CD4-positive, alpha-beta T cell (primary cell): ENCODE results near the gene EPHB4. TPM values are rescaled to one million over a fixed set of nuclear protein-coding genes. Genes with fewer than 3 reads are reported as not detected.

Experiments used
- ATAC-seq: fragments of 200-7000 bp; cut with Tn5 transposase; one replicate; pipeline ENCODE4 v1.10.0; 2022; ENCODE audit warnings: mild to moderate bottlenecking; ENCODE audit not compliant: poor library complexity
- CTCF ChIA-PET: fragments of 350-600 bp; sonication (Branson Sonifier 250); formaldehyde crosslinking; loops from one replicate; lab custom pipeline; 2021; ENCODE audit warnings: antibody characterized with exemption, inconsistent platforms; lab: Charles Lee
- POLR2A ChIA-PET: fragments of 350-600 bp; sonication (Branson Sonifier 250); formaldehyde crosslinking; loops from one replicate; lab custom pipeline; 2021; ENCODE audit warnings: antibody characterized with exemption, inconsistent platforms; lab: Charles Lee
- DNase-seq, 14 experiments: peaks; one replicate each; pipeline ENCODE4 v3.0.0-alpha.2; 2013 to 2020; ENCODE audit warnings: mixed read lengths in 2 of 14
- H3K27ac ChIP-seq, 2 donors: one replicate each; pipeline versions ENCODE4 v1.5.1 to v1.7.0; 2013; ENCODE audit warnings: low read length in 2 of 2, low read depth in 1 of 2, mild to moderate bottlenecking in 1 of 2
- H3K27me3 ChIP-seq, 2 experiments: 1 replicate in 1 of 2; 2 replicates in 1 of 2; pipeline versions ENCODE4 v1.6.1 to v1.7.0; 2013; ENCODE audit warnings: low read length in 2 of 2, control low read depth in 1 of 2, mild to moderate bottlenecking in 1 of 2, moderate library complexity in 1 of 2; ENCODE audit not compliant: insufficient read depth in 2 of 2, control insufficient read depth in 1 of 2
- H3K36me3 ChIP-seq: one replicate; pipeline ENCODE4 v1.6.1; 2013; ENCODE audit warnings: low read length, control low read depth; ENCODE audit not compliant: insufficient read depth
- H3K4me1 ChIP-seq: one replicate; pipeline ENCODE4 v1.6.1; 2013; ENCODE audit warnings: low read length, control low read depth; ENCODE audit not compliant: insufficient read depth
- H3K4me3 ChIP-seq: one replicate; pipeline ENCODE4 v1.5.1; 2013; ENCODE audit warnings: mild to moderate bottlenecking, low read length, moderate library complexity
- H3K9me3 ChIP-seq, 2 experiments: 1 replicate in 1 of 2; 2 replicates in 1 of 2; pipeline versions ENCODE4 v1.6.1 to v1.7.0; 2013; ENCODE audit warnings: low read length in 2 of 2, mild to moderate bottlenecking in 2 of 2, control low read depth in 1 of 2, moderate library complexity in 1 of 2; ENCODE audit not compliant: control insufficient read depth in 1 of 2, insufficient read depth in 1 of 2
- H3K27ac Mint-ChIP-seq: one replicate; pipeline ENCODE4 v1.8.0; 2020; ENCODE audit warnings: mixed read lengths
- H3K27me3 Mint-ChIP-seq: one replicate; pipeline ENCODE4 v1.8.0; 2021; ENCODE audit warnings: mixed read lengths
- H3K36me3 Mint-ChIP-seq: one replicate; pipeline ENCODE4 v1.8.0; 2021; ENCODE audit warnings: low read depth, mixed read lengths
- H3K4me1 Mint-ChIP-seq: one replicate; pipeline ENCODE4 v1.8.0; 2021; ENCODE audit warnings: low read depth, mixed read lengths
- H3K4me3 Mint-ChIP-seq: one replicate; pipeline ENCODE4 v1.8.0; 2020; ENCODE audit warnings: mild to moderate bottlenecking, mixed read lengths
- H3K9me3 Mint-ChIP-seq: one replicate; pipeline ENCODE4 v1.8.0; 2020; ENCODE audit warnings: mixed read lengths
- CTCF ChIP-seq: fragments of 200-600 bp; IDR thresholded peaks from one replicate; pipeline ENCODE4 v1.8.0; 2022; ENCODE audit warnings: antibody characterized with exemption, mild to moderate bottlenecking
- intact Hi-C, 2 experiments: fragments of 100-400 bp; cut with DNase I in 1 of 2; cut with micrococcal nuclease in 1 of 2; formaldehyde crosslinking; loops; one replicate each; pipeline versions ENCODE4 v1.15.1 to v1.9.0; 2023 to 2025; cut with DNase I, micrococcal nuclease
- microRNA-seq: library from miRNA; unstranded; fragments of <30 nt; microRNA quantifications from one replicate; pipeline ENCODE4 v1.2.0, GENCODE V29; 2021; ENCODE audit warnings: borderline microRNAs expressed, borderline replicate concordance
- total RNA-seq, 174 experiments: library from RNA in 2 of 174; stranded (reverse) in 2 of 174; gene quantifications; one replicate each; pipeline ENCODE4 v1.2.3 and lab custom pipeline; 2021 to 2026

Gene EPHB4
- total RNA-seq, 2 experiments from 2014 or later, result 8.4 to 8.9 TPM

DNA sequence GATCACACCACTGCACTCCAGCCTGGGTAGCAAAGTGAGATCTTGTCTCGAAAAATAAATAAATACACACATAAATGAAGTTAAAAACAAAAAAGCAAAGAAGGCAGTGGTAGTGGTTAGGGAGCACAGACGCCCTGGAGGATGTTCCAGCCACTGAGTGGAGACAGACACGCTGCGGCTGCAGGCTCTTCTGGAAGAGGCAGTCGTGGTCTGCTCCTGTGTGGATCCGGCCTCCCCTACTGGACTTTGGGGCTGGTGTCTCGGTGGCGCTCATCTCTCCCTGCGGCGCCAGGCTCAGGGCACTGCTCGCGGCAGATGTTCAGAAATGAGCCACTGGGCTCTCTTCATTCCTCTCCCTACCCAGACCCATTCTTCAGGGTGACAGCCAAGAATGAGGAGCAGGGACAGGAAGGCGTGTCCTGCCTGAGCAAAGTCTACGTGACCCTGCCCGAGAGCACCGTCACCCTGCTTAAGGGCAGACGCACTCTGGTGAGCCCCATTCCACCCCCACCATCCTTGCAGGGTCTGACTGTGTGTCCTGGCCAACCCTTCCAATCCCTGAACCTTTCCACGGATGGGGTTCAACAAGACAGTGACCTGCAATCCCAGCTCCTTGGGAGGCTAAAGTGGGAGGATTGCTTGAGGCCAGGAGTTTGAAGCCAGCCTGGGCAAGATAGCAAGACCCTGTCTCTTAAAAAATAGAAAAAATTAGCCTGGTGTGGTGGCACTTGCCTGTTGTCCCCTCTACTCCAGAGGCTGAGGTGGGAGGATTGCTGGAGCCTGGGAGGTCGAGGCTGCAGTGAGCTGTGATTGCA is 67.8 kb downstream of the EPHB4 start:
- ATAC-seq, result no peak
- H3K27ac ChIP-seq, result no peak overlapping the region
- Mint-ChIP-seq H3K4me1 (no peaks in the 10 kb centered on the region), H3K9me3 (no peaks in the 10 kb centered on the region), H3K36me3 (no peaks in the 10 kb centered on the region), H3K27ac (no peak overlapping the region), H3K27me3 (no peaks in the 10 kb centered on the region), H3K4me3 (no peak overlapping the region)
- intact Hi-C loops, result no loop called here
- CTCF ChIA-PET, result no interaction called here
- DNase-seq, result no peak
- H3K36me3 ChIP-seq, result no peaks in the 10 kb centered on the region
- no peaks in the 10 kb centered on the region for H3K4me1 ChIP-seq
- POLR2A ChIA-PET, result no interaction called here
- H3K4me3 ChIP-seq, result no peak overlapping the region
- no peaks in the 10 kb centered on the region for H3K9me3 ChIP-seq
- no peak for TF ChIP-seq CTCF
- H3K27me3 ChIP-seq, result peaks cover 0 to 2% of the 10 kb centered on the region in 2 experiments

DNA sequence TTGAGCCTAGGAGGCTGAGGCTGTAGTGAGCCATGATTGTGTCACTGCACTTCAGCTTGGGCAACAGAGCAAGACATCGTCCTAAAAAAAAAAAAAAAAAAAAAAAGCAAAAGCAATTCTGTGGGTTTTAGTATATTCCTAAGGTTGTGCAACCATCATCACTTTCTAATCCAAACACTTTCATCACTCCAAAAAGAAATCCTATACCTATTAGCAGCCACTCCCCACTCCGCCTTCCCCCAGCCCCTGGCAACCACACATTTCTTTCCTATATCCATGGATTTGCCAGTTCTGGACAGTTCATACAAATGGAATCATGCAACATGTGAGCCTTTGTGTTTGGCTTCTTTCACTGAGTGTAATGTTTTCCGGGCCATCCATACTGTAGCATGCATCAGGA is 73.6 kb downstream of the EPHB4 start:
- H3K27ac Mint-ChIP-seq, result no peak overlapping the region
- H3K27me3 Mint-ChIP-seq, result peaks cover 23% of the 10 kb centered on the region
- TF ChIP-seq CTCF, result no peak
- POLR2A ChIA-PET, result no interaction called here
- H3K36me3 Mint-ChIP-seq, result no peaks in the 10 kb centered on the region
- no peaks in the 10 kb centered on the region for H3K4me1 ChIP-seq
- H3K9me3 Mint-ChIP-seq, result no peaks in the 10 kb centered on the region
- CTCF ChIA-PET, result no interaction called here
- peaks cover 10 to 19% of the 10 kb centered on the region in 2 experiments for H3K27me3 ChIP-seq
- H3K4me1 Mint-ChIP-seq, result no peaks in the 10 kb centered on the region
- no peak for DNase-seq
- H3K4me3 ChIP-seq, result no peak overlapping the region
- no peaks in the 10 kb centered on the region for H3K36me3 ChIP-seq
- intact Hi-C loops, result no loop called here
- no peak overlapping the region for H3K4me3 Mint-ChIP-seq
- H3K27ac ChIP-seq, result no peak overlapping the region
- no peaks in the 10 kb centered on the region for H3K9me3 ChIP-seq
- ATAC-seq, result no peak

- Histone ChIP-seq H3K27ac (no peak overlapping the region), H3K36me3 (no peaks in the 10 kb centered on the region), H3K4me3 (no peak overlapping the region), H3K4me1 (no peaks in the 10 kb centered on the region), H3K27me3 (peaks cover 10 to 23% of the 10 kb centered on the region in 2 experiments), H3K9me3 (no peaks in the 10 kb centered on the region)
- no peak for DNase-seq
- no peak for TF ChIP-seq CTCF
- ChIA-PET POLR2A (no interaction called here), CTCF (no interaction called here)
- H3K4me3 Mint-ChIP-seq, result no peak overlapping the region
- no peaks in the 10 kb centered on the region for H3K9me3 Mint-ChIP-seq
- no peaks in the 10 kb centered on the region for H3K4me1 Mint-ChIP-seq
- ATAC-seq, result no peak
- no peaks in the 10 kb centered on the region for H3K36me3 Mint-ChIP-seq
- intact Hi-C loops, result no loop called here
- peaks cover 28% of the 10 kb centered on the region for H3K27me3 Mint-ChIP-seq
- no peak overlapping the region for H3K27ac Mint-ChIP-seq
Measured at GRCh38 chr7:100752994-100753393, 74.3 kb downstream of the EPHB4 start.

Small RNA genes lying within 50 kb of the gene (microRNA-seq; reads per million reads assigned to microRNA genes)
- gene MIR6875, result not detected

Other genes starting within 250 kb of the EPHB4 start
- 100 to 1,000 TPM; 313 to 317 TPM for gene LRCH4, start 241.4 kb downstream of the EPHB4 start, total RNA-seq
- gene FBXO24, start 241.2 kb downstream of the EPHB4 start, total RNA-seq, result under 1 TPM; 0.66 to 0.78 TPM
- gene PCOLCE, start 225.2 kb downstream of the EPHB4 start, total RNA-seq, result 1 to 10 TPM; 6.7 to 7.5 TPM
- 10 to 100 TPM in 1 of 2 experiments, 1 to 10 TPM in 1; 8.5 to 10.9 TPM for gene MOSPD3, start 215.0 kb downstream of the EPHB4 start, total RNA-seq
- 1 to 10 TPM; 1.7 to 2.3 TPM for gene TFR2, start 186.0 kb downstream of the EPHB4 start, total RNA-seq
- gene ACTL6B, start 171.1 kb downstream of the EPHB4 start, total RNA-seq, result not detected
- gene GNB2, start 153.8 kb downstream of the EPHB4 start, total RNA-seq, result 10 to 100 TPM; 87.8 to 91.9 TPM
- gene GIGYF1, start 133.3 kb downstream of the EPHB4 start, total RNA-seq, result 10 to 100 TPM; 75.5 to 78.8 TPM
- gene POP7, start 121.4 kb downstream of the EPHB4 start, total RNA-seq, result 1 to 10 TPM; 7.4 to 7.5 TPM
- gene EPO, start 107.1 kb downstream of the EPHB4 start, total RNA-seq, result not detected
- gene ZAN, start 93.9 kb downstream of the EPHB4 start, total RNA-seq, result not detected
- 10 to 100 TPM; 26.3 to 28.2 TPM for gene SLC12A9, start 25.2 kb upstream of the EPHB4 start, total RNA-seq
- 1 to 10 TPM; 4.3 to 6.1 TPM for gene TRIP6, start 39.9 kb upstream of the EPHB4 start, total RNA-seq
- 100 to 1,000 TPM; 355 to 382 TPM for gene SRRT, start 47.6 kb upstream of the EPHB4 start, total RNA-seq
- 1 to 10 TPM; 1.1 to 1.5 TPM for gene UFSP1, start 62.2 kb upstream of the EPHB4 start, total RNA-seq
- under 1 TPM; 0.14 to 0.22 TPM for gene ACHE, start 68.4 kb upstream of the EPHB4 start, total RNA-seq
- not detected for gene MUC3A, start 122.0 kb upstream of the EPHB4 start, total RNA-seq
- gene MUC12, start 142.0 kb upstream of the EPHB4 start, total RNA-seq, result under 1 TPM; 0.39 to 0.60 TPM
- not detected for gene MUC17, start 192.6 kb upstream of the EPHB4 start, total RNA-seq